PC-9 (cell line): ENCODE data around the gene ELF2. TPM values are rescaled to one million over a fixed set of nuclear protein-coding genes. Genes with fewer than 3 reads are reported as not detected.

ENCODE experiments used
- BruUV-seq: library from RNA; stranded (reverse); fragments of 400-500 nt; replicated peaks from 2 replicates; lab custom pipeline; 2021; lab: Mats Ljungman, UMichigan
- CTCF ChIA-PET: fragments of 300-600 bp; sonication (Branson Sonifier 250); formaldehyde crosslinking; loops from one replicate; lab custom pipeline; 2022; ENCODE audit warnings: antibody characterized with exemption; lab: Charles Lee
- POLR2A ChIA-PET: fragments of 300-600 bp; sonication (Branson Sonifier 250); formaldehyde crosslinking; loops from one replicate; lab custom pipeline; 2022; ENCODE audit warnings: antibody characterized with exemption; ENCODE audit not compliant: unreplicated experiment; lab: Charles Lee
- DNase-seq, 2 experiments: peaks; one replicate each; pipeline versions ENCODE4 v3.0.0 to v3.0.0-alpha.2; 2015 to 2022; ENCODE audit warnings: mixed read lengths in 1 of 2
- H2AFZ ChIP-seq: fragments of 200-600 bp; sonication (generic); 2 replicates; pipeline ENCODE4 v1.8.1; 2017; ENCODE audit warnings: antibody characterized with exemption
- H3F3A ChIP-seq: fragments of 200-600 bp; sonication (generic); 2 replicates; pipeline ENCODE4 v1.8.1; 2017; ENCODE audit warnings: antibody characterized with exemption, mild to moderate bottlenecking, low read depth; ENCODE audit not compliant: insufficient read depth
- H3K27ac ChIP-seq: fragments of 200-600 bp; sonication (generic); 2 replicates; pipeline ENCODE4 v1.6.1; 2016; ENCODE audit warnings: mixed run types
- H3K27me3 ChIP-seq: fragments of 200-600 bp; sonication (generic); 2 replicates; pipeline ENCODE4 v1.6.1; 2016; ENCODE audit warnings: low read depth, mixed run types; ENCODE audit not compliant: insufficient read depth
- H3K36me3 ChIP-seq: fragments of 200-600 bp; sonication (generic); 2 replicates; pipeline ENCODE4 v1.6.1; 2016; ENCODE audit warnings: low read depth, mixed run types
- H3K4me1 ChIP-seq: fragments of 200-600 bp; sonication (generic); replicated peaks from 2 replicates; pipeline ENCODE4 v1.6.1; 2016; ENCODE audit warnings: mixed run types; ENCODE audit not compliant: insufficient read depth
- H3K4me2 ChIP-seq: fragments of 200-600 bp; sonication (generic); 2 replicates; pipeline ENCODE4 v1.6.1; 2017; ENCODE audit warnings: mixed run types
- H3K4me3 ChIP-seq: fragments of 200-600 bp; sonication (generic); 2 replicates; pipeline ENCODE4 v1.6.1; 2016; ENCODE audit warnings: mixed run types
- H3K79me2 ChIP-seq: fragments of 200-600 bp; sonication (generic); 2 replicates; pipeline ENCODE4 v1.6.1; 2017; ENCODE audit warnings: low read depth, mixed run types
- H3K9me2 ChIP-seq: fragments of 200-600 bp; sonication (generic); 2 replicates; pipeline ENCODE4 v1.8.1; 2017; ENCODE audit warnings: mild to moderate bottlenecking; ENCODE audit not compliant: insufficient read depth
- H3K9me3 ChIP-seq: fragments of 200-600 bp; sonication (generic); 2 replicates; pipeline ENCODE4 v1.8.1; 2016; ENCODE audit warnings: low read depth; ENCODE audit not compliant: insufficient read depth
- H4K20me1 ChIP-seq: fragments of 200-600 bp; sonication (generic); 2 replicates; pipeline ENCODE4 v1.8.1; 2017; ENCODE audit not compliant: insufficient read depth
- CTCF ChIP-seq: fragments of 200-600 bp; sonication (generic); conservative IDR thresholded peaks from 2 replicates; pipeline ENCODE4 v1.6.1; 2017; ENCODE audit warnings: mixed run types, antibody characterized with exemption, mild to moderate bottlenecking, moderate library complexity
- EZH2 ChIP-seq: fragments of 200-600 bp; sonication (generic); IDR thresholded peaks from 2 replicates; pipeline ENCODE4 v1.8.0; 2017; ENCODE audit warnings: antibody characterized with exemption, low read depth
- intact Hi-C: fragments of 100-400 bp; cut with micrococcal nuclease; formaldehyde crosslinking; loops from one replicate; pipeline ENCODE4 v1.10.0; 2022; ENCODE audit not compliant: unreplicated experiment
- total RNA-seq: library from RNA; stranded (reverse); gene quantifications from 2 replicates; pipeline ENCODE4 v1.2.3, GENCODE V29; 2021

The ELF2 gene
- total RNA-seq, 1 experiment from 2014 or later = 30.7 TPM

- TF ChIP-seq CTCF = no peak
- no peak for TF ChIP-seq EZH2
- POLR2A ChIA-PET = no interaction called here
Measured at GRCh38 chr4:139142980-139143379, 34.0 kb downstream of the ELF2 start.

GRCh38 chr4:139142087-139142486, 34.9 kb downstream of the ELF2 start:
- Histone ChIP-seq H3K4me3 (no peak overlapping the region), H3K9me3 (no peaks in the 10 kb centered on the region), H3K27ac (no peak overlapping the region), H3K4me1 (no peaks in the 10 kb centered on the region), H3K4me2 (no peak overlapping the region), H3K79me2 (no peaks in the 10 kb centered on the region), H3F3A (no peaks in the 10 kb centered on the region), H4K20me1 (no peaks in the 10 kb centered on the region), H3K9me2 (no peaks in the 10 kb centered on the region), H2AFZ (no peak overlapping the region), H3K27me3 (no peaks in the 10 kb centered on the region), H3K36me3 (no peaks in the 10 kb centered on the region)
- no TSS peak for BruUV-seq
- ChIA-PET POLR2A (interaction anchor here (0.6 kb wide), 1 partner anchor 904 kb away, joined by 4 read pairs; no protein-coding TSS in a partner anchor), CTCF (no interaction called here)
- intact Hi-C loops = no loop called here
- TF ChIP-seq CTCF (no peak), EZH2 (no peak)
- no peak for DNase-seq

More at GRCh38 chr4:139142980-139143379, 34.0 kb downstream of the ELF2 start:
- H3K79me2 ChIP-seq = no peaks in the 10 kb centered on the region
- H3K4me2 ChIP-seq = no peak overlapping the region
- no peaks in the 10 kb centered on the region for H3K27me3 ChIP-seq
- no peak overlapping the region for H3K4me3 ChIP-seq
- no peaks in the 10 kb centered on the region for H3K36me3 ChIP-seq
- H3F3A ChIP-seq = no peaks in the 10 kb centered on the region
- DNase-seq = no peak
- H4K20me1 ChIP-seq = no peaks in the 10 kb centered on the region
- BruUV-seq = no TSS peak
- intact Hi-C loops = no loop called here
- no peak overlapping the region for H3K27ac ChIP-seq
- H2AFZ ChIP-seq = no peak overlapping the region
- no peaks in the 10 kb centered on the region for H3K9me3 ChIP-seq
- H3K4me1 ChIP-seq = no peaks in the 10 kb centered on the region
- no peaks in the 10 kb centered on the region for H3K9me2 ChIP-seq
- CTCF ChIA-PET = no interaction called here

GRCh38 chr4:139137763-139138162, 39.3 kb downstream of the ELF2 start:
- no peak overlapping the region for H3K4me2 ChIP-seq
- DNase-seq = no peak
- no peaks in the 10 kb centered on the region for H3K9me2 ChIP-seq
- H3F3A ChIP-seq = no peaks in the 10 kb centered on the region
- no peaks in the 10 kb centered on the region for H3K79me2 ChIP-seq
- no peaks in the 10 kb centered on the region for H3K36me3 ChIP-seq
- H3K4me1 ChIP-seq = no peaks in the 10 kb centered on the region
- ChIA-PET CTCF (no interaction called here), POLR2A (no interaction called here)
- no peaks in the 10 kb centered on the region for H3K27me3 ChIP-seq
- no peak overlapping the region for H2AFZ ChIP-seq
- H4K20me1 ChIP-seq = no peaks in the 10 kb centered on the region
- intact Hi-C loops = no loop called here
- TF ChIP-seq EZH2 (no peak), CTCF (no peak)
- H3K27ac ChIP-seq = no peak overlapping the region
- H3K9me3 ChIP-seq = no peaks in the 10 kb centered on the region
- BruUV-seq = no TSS peak
- no peak overlapping the region for H3K4me3 ChIP-seq
